ENCODE results near the gene MLLT3.

The MLLT3 gene

GRCh38 chr9:20369391-20369790 lies 252.9 kb downstream of the MLLT3 start:
- no peak for DNase-seq

GRCh38 chr9:20367855-20368254 lies 254.4 kb downstream of the MLLT3 start:
- no peak for DNase-seq

- DNase-seq: no peak
These were observed 257.3 kb downstream of the MLLT3 start for GRCh38 chr9:20364959-20365358.

GRCh38 chr9:20363233-20363632 lies 259.1 kb downstream of the MLLT3 start:
- DNase-seq: no peak

GRCh38 chr9:20361656-20362570 lies 260.4 kb downstream of the MLLT3 start:
- DNase-seq: no peak

- no peak for DNase-seq
These were observed 261.1 kb downstream of the MLLT3 start for GRCh38 chr9:20361229-20361628.

GRCh38 chr9:20358207-20358606 lies 264.1 kb downstream of the MLLT3 start:
- no peak for DNase-seq

GRCh38 chr9:20357037-20357432 lies 265.3 kb downstream of the MLLT3 start:
- no peak for DNase-seq

GRCh38 chr9:20356403-20357036 lies 265.8 kb downstream of the MLLT3 start:
- DNase-seq: peak; percentile 53

GRCh38 chr9:20355022-20355421 lies 267.3 kb downstream of the MLLT3 start:
- no peak for DNase-seq

GRCh38 chr9:20353931-20354652 lies 268.2 kb downstream of the MLLT3 start:
- DNase-seq: no peak

- DNase-seq: no peak
These were observed 268.8 kb downstream of the MLLT3 start for GRCh38 chr9:20353524-20353923.

GRCh38 chr9:20352591-20352990 lies 269.7 kb downstream of the MLLT3 start:
- DNase-seq: no peak

- DNase-seq: no peak
These were observed 270.6 kb downstream of the MLLT3 start for GRCh38 chr9:20351715-20352114.

- DNase-seq: no peak
These were observed 272.7 kb downstream of the MLLT3 start for GRCh38 chr9:20349568-20349967.

- DNase-seq: no peak
These were observed 279.0 kb downstream of the MLLT3 start for GRCh38 chr9:20343325-20343724.

GRCh38 chr9:20340511-20340861 lies 281.8 kb downstream of the MLLT3 start:
- no peak for DNase-seq

GRCh38 chr9:20335668-20336332 lies 286.5 kb downstream of the MLLT3 start:
- DNase-seq: no peak

GRCh38 chr9:20333991-20334390 lies 288.3 kb downstream of the MLLT3 start:
- DNase-seq: no peak

- DNase-seq: no peak
These were observed 291.1 kb downstream of the MLLT3 start for GRCh38 chr9:20331095-20331685.

GRCh38 chr9:20330688-20331087 lies 291.6 kb downstream of the MLLT3 start:
- no peak for DNase-seq

GRCh38 chr9:20326516-20326915 lies 295.8 kb downstream of the MLLT3 start:
- no peak for DNase-seq

GRCh38 chr9:20325008-20325407 lies 297.3 kb downstream of the MLLT3 start:
- no peak for DNase-seq
